Fibroblast of lung (primary cell): ENCODE measurements around the gene RAB5IF. TPM values are rescaled to one million over a fixed set of nuclear protein-coding genes. Genes with fewer than 3 reads are reported as not detected.

ENCODE experiments used
- DNase-seq, 2 donors: peaks; one replicate each; pipeline versions ENCODE4 v3.0.0 to v3.0.0-alpha.2; 2010; ENCODE audit warnings: low read depth in 2 of 2
- H2AFZ ChIP-seq: 2 replicates; pipeline ENCODE4 v1.5.1; 2012; ENCODE audit warnings: low read length, control low read depth, inconsistent platforms
- H3K27ac ChIP-seq: 2 replicates; pipeline ENCODE4 v1.5.1; 2011; ENCODE audit warnings: low read length, control low read depth; ENCODE audit not compliant: insufficient read depth
- H3K27me3 ChIP-seq: 2 replicates; pipeline ENCODE4 v1.5.1; 2011; ENCODE audit warnings: mild to moderate bottlenecking, low read length; ENCODE audit not compliant: control insufficient read depth, insufficient read depth
- H3K36me3 ChIP-seq: 2 replicates; pipeline ENCODE4 v1.5.1; 2011; ENCODE audit warnings: low read length; ENCODE audit not compliant: control insufficient read depth, insufficient read depth
- H3K4me1 ChIP-seq: 2 replicates; pipeline ENCODE4 v1.5.1; 2011; ENCODE audit warnings: low read length; ENCODE audit not compliant: control insufficient read depth, insufficient read depth; ENCODE audit errors: extremely low read depth
- H3K4me2 ChIP-seq: 2 replicates; pipeline ENCODE4 v1.5.1; 2011; ENCODE audit warnings: low read length, control low read depth; ENCODE audit not compliant: insufficient read depth; ENCODE audit errors: extremely low read depth
- H3K4me3 ChIP-seq, 4 experiments: fragments of 200-600 bp in 1 of 4; sonication (generic) in 1 of 4; replicated peaks in 1 of 4; 2 replicates each; pipeline ENCODE4 v1.5.1; 2011 to 2016; ENCODE audit warnings: low read length in 4 of 4, low read depth in 3 of 4, mild to moderate bottlenecking in 3 of 4, control low read depth in 2 of 4, inconsistent platforms in 1 of 4, mixed read lengths in 1 of 4; ENCODE audit not compliant: insufficient read depth in 1 of 4; ENCODE audit errors: control extremely low read depth in 1 of 4
- H3K79me2 ChIP-seq: 2 replicates; pipeline ENCODE4 v1.5.1; 2012; ENCODE audit warnings: mild to moderate bottlenecking, low read length, inconsistent platforms; ENCODE audit not compliant: control insufficient read depth, insufficient read depth
- H3K9ac ChIP-seq: 2 replicates; pipeline ENCODE4 v1.5.1; 2011; ENCODE audit warnings: mild to moderate bottlenecking, low read length, control low read depth; ENCODE audit not compliant: insufficient read depth
- H3K9me3 ChIP-seq: 2 replicates; pipeline ENCODE4 v1.5.1; 2012; ENCODE audit warnings: low read depth, low read length; ENCODE audit not compliant: control insufficient read depth, insufficient read depth
- H4K20me1 ChIP-seq: 2 replicates; pipeline ENCODE4 v1.5.1; 2011; ENCODE audit warnings: low read length; ENCODE audit not compliant: control insufficient read depth, insufficient read depth; ENCODE audit errors: extremely low read depth
- EZH2 ChIP-seq: IDR thresholded peaks from 2 replicates; pipeline ENCODE4 v1.5.1; 2012; ENCODE audit warnings: low read length, control low read depth, mild to moderate bottlenecking; ENCODE audit errors: missing control alignments
- polyA plus RNA-seq, 2 donors: library from polyadenylated mRNA; depleted of rRNA in 1 of 2; stranded (reverse) in 1 of 2; unstranded in 1 of 2; fragments of >200 nt; gene quantifications; 2 replicates each; pipeline ENCODE4 v1.2.1, GENCODE V29; 2011 to 2012; ENCODE audit warnings: missing spikeins in 1 of 2
- total RNA-seq: library from RNA; depleted of rRNA; stranded (reverse); fragments of >200 nt; gene quantifications from 2 replicates; pipeline ENCODE4 v1.2.1, GENCODE V29; 2014
- TF ChIP-seq, protein P1 (sequence below), 2 donors: IDR thresholded peaks in 1 of 2; conservative IDR thresholded peaks in 1 of 2; 1 replicate in 1 of 2; 2 replicates in 1 of 2; pipeline ENCODE4 v1.5.1; 2011 to 2012; ENCODE audit warnings: low read length in 2 of 2, control low read depth in 1 of 2, inconsistent platforms in 1 of 2, low read depth in 1 of 2, mild to moderate bottlenecking in 1 of 2

RAB5IF gene
- total and polyA plus RNA-seq, 2 donors (not counting 1 experiment from before 2014, with no cell fraction given), result 58.0 to 104 TPM

DNA sequence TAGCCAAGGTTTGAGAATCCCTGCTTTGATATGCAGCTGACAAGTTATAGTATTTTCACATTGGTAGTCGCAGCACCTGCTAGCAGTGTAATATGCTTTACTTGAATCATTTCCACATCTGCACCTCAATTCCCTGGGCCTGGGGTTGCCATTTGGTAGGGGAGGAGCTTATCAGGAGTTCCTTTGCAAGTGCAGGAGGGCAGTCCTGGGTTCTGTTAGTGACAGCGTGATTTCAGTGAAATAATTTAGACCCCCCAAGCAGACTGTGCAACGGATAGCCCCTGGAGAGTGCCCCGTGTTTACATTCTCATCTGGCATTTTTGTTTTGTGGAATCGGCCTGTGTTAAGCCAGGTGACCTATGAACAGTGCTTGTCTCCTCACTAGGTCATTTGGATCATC lies 6.0 kb downstream of the RAB5IF start:
- H3K4me1 ChIP-seq, result no peaks in the 10 kb centered on the region
- H2AFZ ChIP-seq, result no peak overlapping the region
- TF ChIP-seq EZH2, result no peak
- TF ChIP-seq, protein P1, sequence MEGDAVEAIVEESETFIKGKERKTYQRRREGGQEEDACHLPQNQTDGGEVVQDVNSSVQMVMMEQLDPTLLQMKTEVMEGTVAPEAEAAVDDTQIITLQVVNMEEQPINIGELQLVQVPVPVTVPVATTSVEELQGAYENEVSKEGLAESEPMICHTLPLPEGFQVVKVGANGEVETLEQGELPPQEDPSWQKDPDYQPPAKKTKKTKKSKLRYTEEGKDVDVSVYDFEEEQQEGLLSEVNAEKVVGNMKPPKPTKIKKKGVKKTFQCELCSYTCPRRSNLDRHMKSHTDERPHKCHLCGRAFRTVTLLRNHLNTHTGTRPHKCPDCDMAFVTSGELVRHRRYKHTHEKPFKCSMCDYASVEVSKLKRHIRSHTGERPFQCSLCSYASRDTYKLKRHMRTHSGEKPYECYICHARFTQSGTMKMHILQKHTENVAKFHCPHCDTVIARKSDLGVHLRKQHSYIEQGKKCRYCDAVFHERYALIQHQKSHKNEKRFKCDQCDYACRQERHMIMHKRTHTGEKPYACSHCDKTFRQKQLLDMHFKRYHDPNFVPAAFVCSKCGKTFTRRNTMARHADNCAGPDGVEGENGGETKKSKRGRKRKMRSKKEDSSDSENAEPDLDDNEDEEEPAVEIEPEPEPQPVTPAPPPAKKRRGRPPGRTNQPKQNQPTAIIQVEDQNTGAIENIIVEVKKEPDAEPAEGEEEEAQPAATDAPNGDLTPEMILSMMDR (conservative IDR thresholded peaks at IDR 0.05 in 1 of 2, IDR thresholded peaks at IDR 0.05 in 1 of 2; ENCODE audit: low read depth in 1 of 2, low read length in 2 of 2), result no peak
- no peak overlapping the region for H3K27ac ChIP-seq
- DNase-seq, result no peak
- no peak overlapping the region for H3K9ac ChIP-seq
- H3K36me3 ChIP-seq, result peaks cover 11% of the 10 kb centered on the region
- H3K4me2 ChIP-seq, result no peak overlapping the region
- no peak overlapping the region for H3K4me3 ChIP-seq
- H4K20me1 ChIP-seq, result no peaks in the 10 kb centered on the region
- no peaks in the 10 kb centered on the region for H3K27me3 ChIP-seq
- no peaks in the 10 kb centered on the region for H3K9me3 ChIP-seq
- H3K79me2 ChIP-seq, result peaks cover 15% of the 10 kb centered on the region

DNA sequence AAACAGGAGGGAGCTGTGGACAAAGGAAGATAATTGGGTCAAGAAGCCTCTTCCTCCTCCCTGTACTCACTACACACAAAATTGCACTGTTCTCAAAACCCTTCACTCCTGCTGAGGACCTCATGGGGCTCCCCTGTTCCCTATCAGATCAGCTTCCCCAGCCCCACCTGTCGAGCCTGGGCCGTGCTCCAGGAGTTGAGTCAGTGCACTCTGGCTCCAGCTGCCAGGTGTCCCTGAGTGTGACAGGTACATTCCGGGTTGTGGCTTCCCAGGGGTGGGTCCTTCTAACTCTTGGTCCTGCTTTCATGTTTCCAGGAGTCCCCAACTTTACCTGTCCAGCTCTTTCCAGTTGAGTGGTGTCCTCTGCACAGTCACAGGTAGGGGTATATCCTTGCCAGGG lies 8.4 kb downstream of the RAB5IF start:
- H3K4me1 ChIP-seq, result no peaks in the 10 kb centered on the region
- TF ChIP-seq, protein P1 (conservative IDR thresholded peaks at IDR 0.05 in 1 of 2, IDR thresholded peaks at IDR 0.05 in 1 of 2; ENCODE audit: low read depth in 1 of 2, low read length in 2 of 2), result no peak
- TF ChIP-seq EZH2, result no peak
- no peak overlapping the region for H3K9ac ChIP-seq
- peaks cover 10% of the 10 kb centered on the region for H3K36me3 ChIP-seq
- H3K79me2 ChIP-seq, result no peaks in the 10 kb centered on the region
- no peak overlapping the region for H3K4me2 ChIP-seq
- no peak overlapping the region for H3K27ac ChIP-seq
- no peak for DNase-seq
- H3K9me3 ChIP-seq, result no peaks in the 10 kb centered on the region
- H4K20me1 ChIP-seq, result no peaks in the 10 kb centered on the region
- no peaks in the 10 kb centered on the region for H3K27me3 ChIP-seq
- no peak overlapping the region for H3K4me3 ChIP-seq
- no peak overlapping the region for H2AFZ ChIP-seq

DNA sequence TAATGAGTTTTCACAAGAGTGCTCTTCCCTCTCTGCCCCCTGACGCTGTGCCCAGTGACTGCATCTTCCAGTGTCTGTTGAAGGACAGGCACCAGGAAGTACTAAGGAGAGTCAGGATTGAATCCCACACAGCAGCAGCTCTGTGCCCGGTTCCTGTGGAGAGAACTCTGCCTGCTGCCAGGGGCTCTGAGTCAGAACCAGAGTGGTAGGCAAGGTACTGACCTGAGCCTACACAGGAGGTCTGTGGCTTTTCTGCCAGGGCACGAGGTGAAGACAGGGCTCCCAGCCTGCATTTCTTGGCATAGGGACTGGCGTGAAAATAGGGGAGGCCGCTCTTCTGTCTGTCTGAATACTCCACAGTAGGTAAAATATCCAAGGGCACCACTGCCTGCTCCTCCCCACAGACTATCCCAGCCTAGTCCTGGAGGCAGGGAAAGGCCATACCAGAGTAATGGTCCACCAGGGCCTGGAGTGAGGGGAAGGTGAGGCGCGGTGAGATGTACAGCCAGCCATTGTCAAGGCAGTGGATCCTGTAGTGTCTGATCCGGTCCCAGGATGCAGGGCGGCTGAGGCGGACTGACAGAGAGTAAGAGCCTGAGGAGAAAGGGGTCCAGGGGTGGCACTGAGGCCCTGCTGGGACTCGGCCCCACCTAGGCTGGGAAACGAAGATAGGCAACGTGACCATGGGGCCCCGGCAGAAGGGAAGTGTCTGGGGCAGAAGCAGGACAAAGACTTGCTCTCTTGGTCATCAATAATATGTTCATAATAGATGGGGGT lies 9.4 kb downstream of the RAB5IF start:
- Histone ChIP-seq H3K4me2 (no peak overlapping the region), H3K4me1 (no peaks in the 10 kb centered on the region)
- TF ChIP-seq, protein P1 (conservative IDR thresholded peaks at IDR 0.05 in 1 of 2, IDR thresholded peaks at IDR 0.05 in 1 of 2; ENCODE audit: low read depth in 1 of 2, low read length in 2 of 2), result no peak
- no peak for TF ChIP-seq EZH2

More for the DNA sequence above, 9.4 kb downstream of the RAB5IF start:
- H3K27ac ChIP-seq, result no peak overlapping the region
- H3K79me2 ChIP-seq, result no peaks in the 10 kb centered on the region
- no peak overlapping the region for H3K4me3 ChIP-seq
- no peaks in the 10 kb centered on the region for H4K20me1 ChIP-seq
- H3K9ac ChIP-seq, result no peak overlapping the region
- peak in 1 of 2 donors; percentile 21 for DNase-seq
- no peak overlapping the region for H2AFZ ChIP-seq
- H3K36me3 ChIP-seq, result peaks cover 6% of the 10 kb centered on the region
- H3K9me3 ChIP-seq, result no peaks in the 10 kb centered on the region
- no peaks in the 10 kb centered on the region for H3K27me3 ChIP-seq
